ENCODE measurements around the gene SPACA5B. TPM values are rescaled to one million over a fixed set of nuclear protein-coding genes. Genes with fewer than 3 reads are reported as not detected.
"Not testable (repeated sequence)": the region's sequence is repeated elsewhere in the genome, so short reads cannot be mapped to it uniquely, and the experiment has no call there.

The SPACA5B gene
- polyA plus RNA-seq (ENCODE audit: low read depth in 6 of 6): not detected

DNA sequence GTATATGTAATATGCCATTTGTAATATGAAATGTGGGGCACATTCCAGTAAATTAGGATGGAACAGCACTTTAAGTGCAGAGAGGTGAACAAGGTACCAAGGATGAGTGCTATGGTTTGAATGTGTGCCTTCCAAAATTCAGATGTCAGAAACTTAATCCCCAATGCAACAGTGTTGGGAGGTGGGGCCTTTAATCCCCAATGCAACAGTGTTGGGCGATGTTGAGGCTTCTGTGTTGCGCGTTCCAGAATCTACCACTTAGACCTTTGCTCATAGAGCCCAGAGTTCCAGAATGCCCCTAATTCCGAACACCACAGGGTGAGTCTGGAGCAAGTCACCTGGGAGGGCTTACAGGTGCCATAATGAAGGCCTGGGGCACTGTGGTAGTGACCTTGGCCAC lies at the start of gene SPACA5B:
Gene SPACA5B, plus strand, starts transcription at position 301 of the 400 bp plus-strand sequence. Its CDS starts 62 bp downstream, at position 363.
- not testable (repeated sequence) for H3K9me3 Mint-ChIP-seq; H3K4me1 Mint-ChIP-seq; H3K4me3 Mint-ChIP-seq; DNase-seq; ATAC-seq (ENCODE audit: low read depth in 2 of 2); H3K27me3 Mint-ChIP-seq; H3K36me3 Mint-ChIP-seq; H3K27ac Mint-ChIP-seq

DNA sequence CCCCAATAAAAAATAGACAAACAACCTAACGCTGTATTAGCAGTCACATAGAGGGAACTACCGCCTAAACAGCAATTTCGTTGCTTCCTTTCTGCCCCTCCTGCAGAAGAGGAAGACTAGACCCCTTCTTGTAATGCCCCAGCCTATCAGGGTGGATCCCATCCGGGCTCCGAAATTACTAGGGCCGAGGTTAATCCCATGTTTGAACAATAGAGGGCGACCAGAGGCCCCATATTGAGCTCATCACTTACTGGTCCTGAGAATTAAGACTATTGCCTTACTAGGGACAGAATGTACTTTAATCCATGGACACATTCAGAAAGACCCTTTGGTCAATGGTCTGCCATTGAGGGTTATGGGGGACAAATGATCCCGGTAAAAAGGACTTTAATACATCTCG lies 47.2 kb upstream of the SPACA5B start:
- H3K27ac Mint-ChIP-seq: no peak overlapping the region
- peaks cover 0 to 4% (median 0%) of the 10 kb centered on the region in 3 donors for H3K4me1 Mint-ChIP-seq
- ATAC-seq (ENCODE audit: low read depth in 2 of 2): peak; percentile 82 to 86
- no peaks in the 10 kb centered on the region for H3K36me3 Mint-ChIP-seq
- H3K9me3 Mint-ChIP-seq: no peaks in the 10 kb centered on the region
- H3K4me3 Mint-ChIP-seq: no peak overlapping the region
- DNase-seq: peak; percentile 41
- no peaks in the 10 kb centered on the region for H3K27me3 Mint-ChIP-seq

DNA sequence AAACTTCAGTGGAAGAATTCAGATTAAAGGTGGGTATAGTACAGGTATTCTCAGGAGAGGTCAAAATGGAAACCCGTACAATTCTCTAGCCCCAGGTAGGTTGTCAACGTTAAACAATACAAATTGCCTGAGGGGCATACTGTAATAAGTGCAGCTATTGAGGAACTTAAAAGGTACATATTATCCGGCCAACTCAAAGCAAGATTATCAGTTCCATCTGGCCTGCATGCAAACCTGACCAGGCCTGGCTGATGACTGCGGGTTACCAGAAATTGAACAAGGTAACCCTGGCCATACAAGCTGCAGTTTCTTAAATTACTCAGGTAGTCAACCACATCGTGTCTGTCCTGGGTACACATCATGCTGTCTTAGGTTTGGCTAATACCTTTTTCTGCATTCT lies 46.7 kb upstream of the SPACA5B start:
- Mint-ChIP-seq H3K27me3 (no peaks in the 10 kb centered on the region), H3K36me3 (no peaks in the 10 kb centered on the region), H3K4me1 (peaks cover 0 to 4% (median 0%) of the 10 kb centered on the region in 3 donors), H3K27ac (no peak overlapping the region), H3K4me3 (no peak overlapping the region), H3K9me3 (no peaks in the 10 kb centered on the region)
- no peak for ATAC-seq (ENCODE audit: low read depth in 2 of 2)
- DNase-seq: no peak

DNA sequence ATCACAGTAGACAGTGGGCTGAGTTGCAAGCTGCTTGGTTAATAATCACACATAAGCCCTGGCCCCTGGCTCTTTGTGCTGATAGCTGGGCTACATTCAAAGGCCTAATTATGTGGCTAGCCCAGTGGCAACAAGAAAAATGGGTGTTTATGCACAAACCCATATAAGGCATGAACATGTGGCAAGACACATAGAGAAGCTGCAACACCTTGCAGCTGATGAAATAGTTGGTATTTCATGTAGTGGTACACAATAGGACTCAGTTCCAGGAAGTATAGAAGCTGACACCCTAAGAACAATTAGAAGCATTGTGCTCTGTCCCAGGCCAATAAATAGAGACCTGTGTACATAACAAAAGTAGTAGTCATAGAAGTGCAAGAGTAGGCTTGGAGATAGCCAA lies 44.3 kb upstream of the SPACA5B start:
- Mint-ChIP-seq H3K4me3 (no peak overlapping the region), H3K9me3 (no peaks in the 10 kb centered on the region), H3K27ac (no peak overlapping the region), H3K4me1 (peaks cover 0 to 4% (median 0%) of the 10 kb centered on the region in 3 donors), H3K27me3 (peaks cover 0 to 3% (median 0%) of the 10 kb centered on the region in 3 donors), H3K36me3 (no peaks in the 10 kb centered on the region)
- DNase-seq (no peak), ATAC-seq (ENCODE audit: low read depth in 2 of 2) (no peak)

DNA sequence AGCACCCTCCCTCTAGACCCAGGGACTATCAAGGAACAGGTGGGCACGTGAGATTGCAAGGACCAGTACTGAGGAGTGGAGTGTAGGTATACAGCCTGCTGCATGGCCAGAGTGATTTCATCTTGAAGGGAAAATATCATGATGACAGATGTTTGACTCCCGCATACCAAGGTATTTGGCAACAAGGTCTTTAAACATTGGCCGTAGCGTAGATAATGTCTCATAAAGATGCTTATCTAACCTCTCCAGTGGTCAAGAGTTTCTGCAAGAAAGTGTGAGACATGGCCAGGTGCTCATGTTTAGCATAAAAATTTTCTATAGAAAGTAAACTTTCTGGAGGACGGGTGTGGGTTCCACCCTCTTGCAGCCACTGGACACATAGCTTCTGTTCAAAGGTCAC lies 40.3 kb upstream of the SPACA5B start:
- DNase-seq: no peak
- Mint-ChIP-seq H3K27me3 (peaks cover 0 to 6% (median 0%) of the 10 kb centered on the region in 3 donors), H3K4me3 (no peak overlapping the region), H3K4me1 (no peaks in the 10 kb centered on the region), H3K27ac (no peak overlapping the region), H3K36me3 (no peaks in the 10 kb centered on the region), H3K9me3 (no peaks in the 10 kb centered on the region)
- ATAC-seq (ENCODE audit: low read depth in 2 of 2): no peak

GRCh38 chrX:48092558-48092957 lies 37.9 kb upstream of the SPACA5B start:
- not testable (repeated sequence) for H3K9me3 Mint-ChIP-seq; ATAC-seq (ENCODE audit: low read depth in 2 of 2); H3K36me3 Mint-ChIP-seq; DNase-seq; H3K27me3 Mint-ChIP-seq; H3K27ac Mint-ChIP-seq; H3K4me1 Mint-ChIP-seq; H3K4me3 Mint-ChIP-seq

GRCh38 chrX:48101443-48101842 lies 29.0 kb upstream of the SPACA5B start:
- no peaks in the 10 kb centered on the region for H3K27me3 Mint-ChIP-seq
- peaks cover 2 to 8% (median 7%) of the 10 kb centered on the region in 3 donors for H3K4me1 Mint-ChIP-seq
- H3K9me3 Mint-ChIP-seq: peaks cover 0 to 19% (median 3%) of the 10 kb centered on the region in 7 donors
- H3K27ac Mint-ChIP-seq: no peak overlapping the region
- ATAC-seq (ENCODE audit: low read depth in 2 of 2) (no peak), DNase-seq (no peak)
- H3K4me3 Mint-ChIP-seq: no peak overlapping the region
- H3K36me3 Mint-ChIP-seq: no peaks in the 10 kb centered on the region

DNA sequence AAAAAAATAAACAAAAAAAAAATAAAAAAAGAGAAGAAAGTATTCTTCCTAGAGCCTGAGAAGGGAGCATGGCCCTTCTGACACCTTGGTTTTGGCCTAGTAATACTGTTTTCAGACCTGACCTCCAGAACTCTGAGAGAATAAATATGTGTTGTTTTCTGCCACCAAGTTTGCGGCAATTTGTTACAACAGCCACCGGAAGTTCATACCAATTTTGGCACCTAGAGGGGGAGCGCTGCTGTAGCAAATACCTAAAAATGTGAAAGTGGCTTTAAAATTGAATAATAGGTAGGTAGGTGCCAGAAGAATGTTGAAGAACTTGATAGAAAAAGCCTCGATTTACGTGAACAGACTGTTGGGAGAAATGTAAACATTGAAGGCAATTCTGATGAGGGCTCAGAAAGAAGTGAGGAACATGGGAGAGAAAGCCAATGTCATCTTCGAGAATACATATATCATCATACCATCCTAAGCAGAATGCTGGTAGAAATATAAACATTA lies 27.5 kb upstream of the SPACA5B start:
- Mint-ChIP-seq H3K36me3 (no peaks in the 10 kb centered on the region), H3K9me3 (peaks cover 0 to 19% (median 3%) of the 10 kb centered on the region in 7 donors), H3K27me3 (no peaks in the 10 kb centered on the region), H3K27ac (no peak overlapping the region), H3K4me3 (no peak overlapping the region), H3K4me1 (peaks cover 2 to 8% (median 7%) of the 10 kb centered on the region in 3 donors)
- DNase-seq (no peak), ATAC-seq (ENCODE audit: low read depth in 2 of 2) (no peak)

- Mint-ChIP-seq H3K4me3 (no peak overlapping the region), H3K4me1 (peaks cover 2 to 8% (median 7%) of the 10 kb centered on the region in 3 donors), H3K27me3 (peaks cover 0 to 8% (median 0%) of the 10 kb centered on the region in 3 donors), H3K9me3 (peaks cover 0 to 4% (median 0%) of the 10 kb centered on the region in 7 donors), H3K36me3 (no peaks in the 10 kb centered on the region), H3K27ac (no peak overlapping the region)
- no peak for DNase-seq
- no peak for ATAC-seq (ENCODE audit: low read depth in 2 of 2)
Observed at GRCh38 chrX:48107717-48108116, 22.7 kb upstream of the SPACA5B start.

DNA sequence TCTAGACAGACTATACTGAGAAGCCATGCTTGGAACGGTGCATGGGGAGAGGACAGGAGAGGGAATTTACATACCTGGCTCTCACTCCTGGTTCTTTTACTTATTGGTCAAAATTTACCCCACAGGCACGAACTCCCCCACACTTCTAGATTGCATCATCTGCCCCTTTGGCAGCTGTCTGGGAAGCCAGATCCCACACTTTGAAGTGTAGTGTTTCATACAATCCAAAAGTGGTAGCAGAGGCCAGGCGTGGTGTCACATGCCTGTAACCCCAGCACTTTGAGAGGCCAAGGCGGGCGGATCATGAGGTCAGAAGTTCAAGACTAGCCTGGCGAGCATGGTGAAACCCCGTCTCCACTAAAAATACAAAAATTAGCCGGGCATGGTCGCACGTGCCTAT lies 5.1 kb upstream of the SPACA5B start:
- ATAC-seq (ENCODE audit: low read depth in 2 of 2); DNase-seq; H3K36me3 Mint-ChIP-seq; H3K4me3 Mint-ChIP-seq; H3K4me1 Mint-ChIP-seq; H3K9me3 Mint-ChIP-seq; H3K27ac Mint-ChIP-seq: not testable (repeated sequence)
- H3K27me3 Mint-ChIP-seq: peaks cover 0 to 23% (median 13%) of the 10 kb centered on the region in 3 donors

GRCh38 chrX:48132308-48132844 lies 1.9 kb downstream of the SPACA5B start:
- H3K27ac Mint-ChIP-seq; ATAC-seq (ENCODE audit: low read depth in 2 of 2); H3K36me3 Mint-ChIP-seq; H3K4me1 Mint-ChIP-seq; H3K9me3 Mint-ChIP-seq; H3K4me3 Mint-ChIP-seq; H3K27me3 Mint-ChIP-seq; DNase-seq: not testable (repeated sequence)

- H3K36me3 Mint-ChIP-seq; H3K4me1 Mint-ChIP-seq; H3K4me3 Mint-ChIP-seq; H3K27me3 Mint-ChIP-seq; H3K9me3 Mint-ChIP-seq; ATAC-seq (ENCODE audit: low read depth in 2 of 2); DNase-seq; H3K27ac Mint-ChIP-seq: not testable (repeated sequence)
Observed at GRCh38 chrX:48139076-48139475, 8.7 kb downstream of the SPACA5B start.

DNA sequence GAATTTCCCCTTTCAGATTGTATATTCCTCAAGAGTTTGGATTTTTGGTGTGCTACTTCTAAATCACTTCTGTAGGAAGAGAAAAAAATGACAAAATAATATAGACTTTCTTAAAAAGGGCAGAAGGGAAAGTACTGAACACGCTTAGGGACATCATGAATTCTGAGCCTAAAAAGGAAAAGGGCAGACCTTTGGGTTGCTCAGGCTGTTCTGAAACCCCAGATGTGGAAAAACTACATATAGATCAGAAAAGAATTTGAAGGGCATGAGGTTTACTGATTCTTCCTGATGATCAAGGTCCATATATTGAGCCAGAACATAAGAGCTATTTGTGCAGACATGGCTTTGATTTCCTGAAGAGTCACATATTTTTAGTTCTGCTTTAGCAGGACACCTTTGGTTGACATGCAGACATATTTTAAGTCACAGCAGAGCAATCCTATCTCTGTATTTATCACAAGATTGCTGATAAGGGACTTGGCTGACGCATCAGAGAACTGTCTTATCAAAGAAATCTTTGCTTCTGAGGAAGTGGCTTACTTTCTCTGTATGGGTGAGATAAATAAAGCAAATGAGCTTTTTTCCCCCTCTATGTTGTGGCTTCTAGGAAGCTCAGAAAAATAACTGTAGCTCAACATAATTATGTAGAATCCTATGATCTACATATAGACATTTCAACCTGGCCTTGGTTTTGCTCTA lies 11.5 kb downstream of the SPACA5B start:
- H3K4me3 Mint-ChIP-seq; H3K27me3 Mint-ChIP-seq; H3K9me3 Mint-ChIP-seq; ATAC-seq (ENCODE audit: low read depth in 2 of 2); H3K27ac Mint-ChIP-seq; H3K36me3 Mint-ChIP-seq; DNase-seq; H3K4me1 Mint-ChIP-seq: not testable (repeated sequence)

GRCh38 chrX:48142697-48143096 lies 12.3 kb downstream of the SPACA5B start:
- not testable (repeated sequence) for H3K4me1 Mint-ChIP-seq; H3K4me3 Mint-ChIP-seq; H3K9me3 Mint-ChIP-seq; H3K27ac Mint-ChIP-seq; DNase-seq; H3K27me3 Mint-ChIP-seq; ATAC-seq (ENCODE audit: low read depth in 2 of 2); H3K36me3 Mint-ChIP-seq

Data from naive B cell (primary cell).